GM19025 (cell line): ENCODE measurements around the gene NFATC3.

Source experiments
- ATAC-seq: cut with Tn5 transposase; IDR thresholded peaks from one replicate; pipeline ENCODE4 v1.9.1; 2021; ENCODE audit warnings: mild to moderate bottlenecking, low read depth, moderate library complexity; ENCODE audit not compliant: unreplicated experiment

The NFATC3 gene

GRCh38 chr16:68264128-68265077, 179.2 kb downstream of the NFATC3 start, which contains the start of gene SLC7A6:
Gene SLC7A6, plus strand, starts transcription at chr16:68264526. Its CDS starts 10,201 bp downstream, at chr16:68274727.
- peak; percentile 68 for ATAC-seq

DNA sequence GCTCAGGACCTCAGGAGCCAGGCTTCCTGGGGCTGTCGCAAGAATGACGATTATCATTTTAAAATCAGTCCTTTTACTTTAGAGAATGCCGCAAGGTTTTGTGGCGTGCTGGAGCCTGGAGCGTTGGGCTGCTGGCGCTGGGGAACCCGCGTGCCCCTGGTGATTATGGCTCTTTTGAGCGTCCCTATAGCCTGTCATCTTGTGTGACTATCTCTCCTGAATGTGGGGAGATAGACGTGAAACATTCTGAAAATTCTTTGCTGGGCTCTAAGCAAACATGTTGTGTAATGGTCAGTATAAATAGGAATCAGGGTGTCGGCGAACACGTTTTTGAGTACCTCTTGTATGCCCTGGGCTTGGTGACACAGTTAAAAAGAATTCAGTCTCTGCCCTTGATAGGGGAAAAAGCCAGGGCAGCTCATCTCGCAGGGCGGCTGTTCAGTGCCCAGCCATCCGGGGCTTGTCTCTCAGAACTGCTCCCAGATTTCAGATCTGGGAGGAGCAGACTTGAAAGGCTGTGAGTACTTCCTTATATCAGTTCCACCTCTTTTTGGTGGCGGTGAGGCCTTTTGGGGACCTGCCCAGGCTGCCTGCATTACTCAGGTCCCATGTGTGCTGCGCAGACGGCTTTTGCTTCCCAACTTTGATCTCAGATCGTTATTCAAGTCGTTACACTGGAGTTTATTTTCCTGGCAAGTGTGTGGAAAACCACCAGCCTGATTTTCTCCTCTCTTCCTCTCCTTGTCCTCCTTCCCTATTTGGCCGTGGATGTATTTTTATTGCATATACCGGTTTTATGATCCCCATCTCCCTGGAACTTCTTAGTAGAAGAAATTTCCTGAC, 180.1 kb downstream of the NFATC3 start:
- no peak for ATAC-seq

DNA sequence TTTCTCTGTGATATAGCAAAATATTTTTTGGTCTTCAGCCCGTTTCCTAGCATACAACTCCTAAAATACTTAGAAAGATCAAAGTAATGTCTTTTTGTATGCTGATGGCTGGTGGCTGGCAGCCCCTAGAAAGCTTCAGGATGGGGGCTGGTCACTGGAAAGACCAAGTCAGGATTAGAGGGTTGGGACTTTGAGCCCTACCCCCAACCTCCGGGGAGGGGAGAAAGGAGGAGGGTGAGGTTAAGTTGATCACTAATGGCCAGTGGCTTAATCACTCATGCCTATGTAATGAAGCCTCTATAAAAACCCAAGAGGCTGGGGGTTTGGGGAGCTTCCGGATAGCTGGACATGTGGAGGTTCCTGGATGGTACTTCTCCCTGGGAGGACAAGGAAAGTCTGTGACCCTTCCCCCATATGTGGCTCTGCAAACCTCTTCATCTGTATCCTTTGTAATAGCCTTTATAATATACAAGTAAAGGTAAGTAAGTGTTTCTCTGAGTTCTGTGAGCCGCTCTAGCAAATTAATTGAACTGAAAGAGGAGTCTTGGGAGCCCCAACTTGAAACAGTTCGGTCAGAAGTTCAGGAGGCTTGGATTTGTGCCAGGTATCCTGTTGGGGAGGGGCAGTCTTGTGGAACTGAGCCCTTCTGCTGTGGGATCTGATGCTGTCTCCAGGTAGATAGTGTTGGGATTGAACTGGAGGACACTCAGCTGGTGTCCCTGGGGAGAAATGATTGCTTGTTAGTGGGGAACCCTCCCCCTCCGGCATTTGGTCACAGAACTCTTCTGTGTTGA, 182.6 kb downstream of the NFATC3 start:
- ATAC-seq = no peak

DNA sequence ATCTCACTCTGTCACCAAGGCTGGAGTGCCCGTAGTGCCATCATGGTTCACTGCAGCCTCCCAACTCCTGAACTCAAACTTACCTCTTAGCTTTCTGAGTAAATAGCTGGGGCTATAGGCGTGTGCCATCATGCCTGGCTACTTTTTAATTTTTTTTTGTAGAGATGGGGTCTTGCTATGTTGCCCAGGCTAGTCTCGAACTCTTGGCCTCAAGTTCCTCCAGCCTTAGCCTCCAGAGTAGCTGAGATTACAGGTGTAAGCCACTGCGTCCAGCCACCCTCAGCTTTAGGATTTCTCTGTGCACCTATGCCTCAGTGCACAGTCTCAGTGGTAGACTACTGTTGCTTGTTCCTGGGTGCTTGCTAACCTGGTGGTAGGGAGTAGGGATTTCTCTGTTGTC, 184.6 kb downstream of the NFATC3 start:
- ATAC-seq = no peak

- no peak for ATAC-seq
Measured at GRCh38 chr16:68270353-68270752, 185.2 kb downstream of the NFATC3 start.

DNA sequence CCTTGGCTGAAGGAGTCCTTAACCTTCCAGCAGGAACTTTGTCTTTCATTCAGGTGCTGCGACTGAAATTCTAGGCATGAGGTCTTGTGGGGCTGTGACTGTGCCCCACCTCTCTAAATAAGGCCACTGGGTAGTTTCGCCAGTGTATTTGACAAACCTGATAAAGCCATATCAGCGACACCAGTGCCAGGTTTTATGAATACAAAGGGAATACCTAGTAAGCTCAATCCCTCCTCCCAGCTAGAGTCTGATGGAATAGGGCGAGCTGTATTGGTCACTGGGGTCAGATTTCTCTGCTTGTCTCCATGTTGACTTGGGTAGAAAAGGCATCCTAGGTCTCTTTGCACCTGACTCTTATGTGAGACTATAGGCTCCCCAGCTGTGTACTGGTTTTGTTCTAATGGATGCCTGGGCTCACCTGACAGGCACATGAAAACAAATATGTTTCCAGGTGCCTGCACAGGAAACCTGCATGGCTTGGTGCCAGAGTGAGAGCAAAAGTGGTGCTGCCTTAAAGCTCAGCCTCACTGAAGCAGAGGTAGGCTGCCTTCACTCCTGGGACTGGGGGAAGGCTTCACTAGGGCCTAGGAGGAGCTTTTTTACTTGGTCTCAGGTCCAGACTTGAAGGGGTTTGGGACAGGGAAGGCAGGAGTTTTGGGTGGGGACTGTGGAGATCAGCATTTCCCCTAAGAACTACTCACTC, 187.5 kb downstream of the NFATC3 start:
- no peak for ATAC-seq

- ATAC-seq = no peak
Measured at GRCh38 chr16:68273459-68273858, 188.3 kb downstream of the NFATC3 start.

DNA sequence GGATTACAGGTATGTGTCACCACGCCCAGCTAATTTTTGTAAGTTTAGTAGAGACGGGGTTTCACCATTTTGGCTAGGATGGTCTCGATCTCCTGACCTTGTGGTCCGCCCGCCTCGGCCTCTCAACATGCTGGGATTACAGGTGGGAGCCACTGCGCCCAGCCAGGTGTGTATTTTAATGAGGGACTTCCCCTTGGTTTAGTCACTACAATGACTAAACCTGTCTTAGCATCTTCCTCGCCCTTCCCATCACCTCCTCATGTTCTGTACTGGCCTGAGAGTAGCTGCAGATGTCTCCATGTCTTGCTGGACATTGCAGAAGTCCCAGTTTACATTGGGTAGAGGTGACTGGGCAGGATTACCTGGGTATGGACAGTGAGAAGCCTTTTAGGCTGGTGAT, 188.7 kb downstream of the NFATC3 start:
- ATAC-seq = no peak

- ATAC-seq = no peak
Measured at GRCh38 chr16:68274441-68274840, 189.3 kb downstream of the NFATC3 start.

DNA sequence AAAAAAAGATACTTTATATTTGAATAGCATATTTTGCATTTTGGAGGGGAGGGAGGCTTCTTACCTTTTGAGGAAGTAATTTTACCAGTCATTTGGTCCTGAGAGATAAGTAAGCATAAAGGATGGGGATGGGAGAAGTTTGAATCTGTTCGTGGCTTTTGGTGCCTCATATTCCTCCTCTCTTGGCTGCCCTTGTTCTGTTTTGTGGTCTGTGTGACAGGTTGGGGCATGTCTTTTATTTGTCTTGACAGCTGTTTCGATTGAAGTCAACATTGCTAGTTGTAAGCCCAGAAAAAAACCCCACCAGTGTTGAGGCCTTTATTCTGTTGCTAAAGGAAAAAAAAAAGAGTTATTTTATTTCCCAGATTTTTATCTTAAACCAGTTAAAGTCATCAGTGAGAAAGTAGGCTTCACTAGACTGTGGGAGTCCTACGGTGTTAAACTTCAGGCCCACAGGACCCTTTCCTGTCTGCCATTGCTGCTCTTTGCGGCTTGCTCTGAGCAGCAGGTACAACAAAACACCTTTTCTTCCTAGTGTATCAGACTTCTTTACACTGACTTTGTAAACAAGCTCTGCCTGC, 190.5 kb downstream of the NFATC3 start:
- no peak for ATAC-seq

- ATAC-seq = no peak
Measured at GRCh38 chr16:68276223-68276622, 191.1 kb downstream of the NFATC3 start.
